H1 (cell line): ENCODE data around the gene SESN1. TPM values are rescaled to one million over a fixed set of nuclear protein-coding genes. Genes with fewer than 3 reads are reported as not detected.

Source experiments
- JUND ChIP-seq: IDR thresholded peaks from 2 replicates; pipeline ENCODE4 v1.6.1; 2011; ENCODE audit warnings: mild to moderate bottlenecking, improper control_type of control experiment, low read length
- NANOG ChIP-seq: IDR thresholded peaks from 2 replicates; pipeline ENCODE4 v1.6.1; 2011; ENCODE audit warnings: low read length, low read depth, mild to moderate bottlenecking, inconsistent platforms; ENCODE audit not compliant: insufficient read depth, poor library complexity, severe bottlenecking
- RAD21 ChIP-seq, 2 experiments: IDR thresholded peaks in 1 of 2; conservative IDR thresholded peaks in 1 of 2; 2 replicates each; pipeline ENCODE4 v1.6.1; 2011; ENCODE audit warnings: low read depth in 2 of 2, low read length in 2 of 2, improper control_type of control experiment in 1 of 2, inconsistent platforms in 1 of 2, mild to moderate bottlenecking in 1 of 2, moderate library complexity in 1 of 2
- TAF1 ChIP-seq: IDR thresholded peaks from 2 replicates; pipeline ENCODE4 v1.6.1; 2011; ENCODE audit warnings: mild to moderate bottlenecking, low read depth, low read length
- YY1 ChIP-seq: IDR thresholded peaks from 2 replicates; pipeline ENCODE4 v1.6.1; 2011; ENCODE audit warnings: low read depth, mild to moderate bottlenecking, low read length
- polyA plus RNA-seq, 7 experiments: library from polyadenylated mRNA; depleted of rRNA in 3 of 7; stranded (reverse) in 5 of 7; unstranded in 2 of 7; fragments of >200 nt in 5 of 7; fragments of 200-250 nt in 2 of 7; gene quantifications; 1 replicate in 5 of 7; 2 replicates in 1 of 7; 4 replicates in 1 of 7; pipeline versions ENCODE4 v1.2.1 to v1.2.3, GENCODE V29; 2011 to 2013; ENCODE audit warnings: missing spikeins in 2 of 7, mixed read lengths in 2 of 7
- total RNA-seq: library from RNA; stranded (reverse); fragmentation: NEBNext Ultra II Directional; extraction: Animal tissue kit (Norgen Biotek cat#: 25700); gene quantifications from 2 replicates; pipeline ENCODE4 v1.2.1, GENCODE V29; 2021

SESN1 gene
- total and polyA plus RNA-seq, 2 of the 8 experiments (the other 6 are each of a cell fraction or from before 2014, with no cell fraction given): 12.8 to 15.6 TPM

- TF ChIP-seq JUND: no peak
- TF ChIP-seq RAD21 (IDR thresholded peaks at IDR 0.05 in 1 of 2, conservative IDR thresholded peaks at IDR 0.05 in 1 of 2; ENCODE audit: low read depth in 2 of 2, low read length in 2 of 2): no peak
- no peak for TF ChIP-seq NANOG
- TF ChIP-seq TAF1: no peak
- TF ChIP-seq YY1: no peak
- TF ChIP-seq, all 59 proteins: peak for 0
Measured at GRCh38 chr6:109000289-109000688, 94.4 kb downstream of the SESN1 start (continued).
